H1 (cell line): ENCODE results near the gene LAMC3. TPM values are rescaled to one million over a fixed set of nuclear protein-coding genes. Genes with fewer than 3 reads are reported as not detected.
"Not testable (repeated sequence)": the region's sequence is repeated elsewhere in the genome, so short reads cannot be mapped to it uniquely, and the experiment has no call there.

Source experiments
- CTCF ChIA-PET: fragments of 300-600 bp; sonication (Branson Sonifier 250); formaldehyde crosslinking; loops from one replicate; lab custom pipeline; 2021; ENCODE audit not compliant: partially characterized antibody; lab: Charles Lee
- POLR2A ChIA-PET: fragments of 300-600 bp; sonication (Branson Sonifier 250); formaldehyde crosslinking; loops from one replicate; lab custom pipeline; 2021; ENCODE audit warnings: inconsistent platforms; ENCODE audit not compliant: partially characterized antibody; lab: Charles Lee
- DNase-seq, 2 experiments: peaks; one replicate each; pipeline versions ENCODE4 v3.0.0 to v3.0.0-alpha.2; 2010 to 2022; ENCODE audit warnings: low spot score in 2 of 2, low read depth in 1 of 2, mixed read lengths in 1 of 2
- FAIRE-seq: peaks from 2 replicates; lab custom pipeline; 2011; peaks lifted over from hg19 to GRCh38; lab: Jason Lieb, UNC
- H2AFZ ChIP-seq: 2 replicates; pipeline ENCODE4 v1.8.1; 2012; ENCODE audit warnings: low read length, inconsistent platforms
- H2AK5ac ChIP-seq: 2 replicates; pipeline ENCODE4 v1.6.1; 2013; ENCODE audit warnings: low read depth, low read length
- H2BK120ac ChIP-seq: replicated peaks from 2 replicates; pipeline ENCODE3; 2013; ENCODE audit warnings: low read depth, low read length, inconsistent platforms
- H2BK12ac ChIP-seq: 2 replicates; pipeline ENCODE4 v1.6.1; 2013; ENCODE audit warnings: low read depth, low read length
- H2BK15ac ChIP-seq: 2 replicates; pipeline ENCODE4 v1.6.1; 2013; ENCODE audit warnings: low read length
- H2BK20ac ChIP-seq: 2 replicates; pipeline ENCODE4 v1.6.1; 2013; ENCODE audit warnings: low read length
- H2BK5ac ChIP-seq: 2 replicates; pipeline ENCODE4 v1.6.1; 2013; ENCODE audit warnings: low read depth, low read length
- H3K14ac ChIP-seq: 2 replicates; pipeline ENCODE4 v1.6.1; 2013; ENCODE audit warnings: inconsistent platforms; ENCODE audit not compliant: insufficient read length
- H3K18ac ChIP-seq: 2 replicates; pipeline ENCODE4 v1.6.1; 2013; ENCODE audit warnings: low read length; ENCODE audit errors: extremely low read depth
- H3K23ac ChIP-seq: 2 replicates; pipeline ENCODE4 v1.6.1; 2013; ENCODE audit warnings: inconsistent platforms; ENCODE audit not compliant: insufficient read length
- H3K23me2 ChIP-seq: 2 replicates; pipeline ENCODE4 v1.6.1; 2013; ENCODE audit warnings: low read depth, low read length
- H3K27ac ChIP-seq: 2 replicates; pipeline ENCODE4 v1.6.1; 2011; ENCODE audit warnings: low read depth, low read length, inconsistent platforms
- H3K27me3 ChIP-seq, 4 experiments: replicated peaks in 1 of 4; 1 replicate in 1 of 4; 2 replicates in 3 of 4; pipeline versions ENCODE4 v1.6.1 to v1.8.1; 2011 to 2013; ENCODE audit warnings: low read length in 3 of 4, mild to moderate bottlenecking in 3 of 4, inconsistent platforms in 2 of 4, mixed read lengths in 2 of 4, moderate library complexity in 1 of 4; ENCODE audit not compliant: control insufficient read depth in 3 of 4, insufficient read depth in 3 of 4; ENCODE audit errors: extremely low read depth in 1 of 4
- H3K36me3 ChIP-seq, 4 experiments: 2 replicates each; pipeline versions ENCODE4 v1.6.1 to v1.8.1; 2011 to 2013; ENCODE audit warnings: mild to moderate bottlenecking in 4 of 4, low read length in 3 of 4, moderate library complexity in 2 of 4, control low read depth in 1 of 4, inconsistent platforms in 1 of 4; ENCODE audit not compliant: insufficient read depth in 4 of 4, control insufficient read depth in 2 of 4
- H3K4ac ChIP-seq: replicated peaks from 2 replicates; pipeline ENCODE3; 2013; ENCODE audit warnings: low read length, low read depth, mixed read lengths, inconsistent platforms; ENCODE audit not compliant: insufficient read length
- H3K4me1 ChIP-seq, 4 experiments: replicated peaks in 1 of 4; 1 replicate in 1 of 4; 2 replicates in 3 of 4; pipeline versions ENCODE4 v1.6.1 to v1.8.1; 2011 to 2013; ENCODE audit warnings: low read length in 3 of 4, inconsistent platforms in 2 of 4, mixed read lengths in 1 of 4; ENCODE audit not compliant: insufficient read depth in 4 of 4, control insufficient read depth in 3 of 4
- H3K4me2 ChIP-seq, 2 experiments: 2 replicates each; pipeline versions ENCODE4 v1.6.1 to v1.8.1; 2011 to 2013; ENCODE audit warnings: low read depth in 2 of 2, low read length in 2 of 2, control low read depth in 1 of 2, inconsistent platforms in 1 of 2, mild to moderate bottlenecking in 1 of 2; ENCODE audit not compliant: insufficient read depth in 1 of 2
- H3K4me3 ChIP-seq, 4 experiments: fragments of 200-600, 300-600 bp in 1 of 4; sonication (generic), shearing (Covaris generic), sonication (Bioruptor Twin) in 1 of 4; 2 replicates each; pipeline versions ENCODE4 v1.5.1 to v1.8.1; 2011 to 2016; ENCODE audit warnings: low read length in 4 of 4, low read depth in 3 of 4, control low read depth in 2 of 4, inconsistent platforms in 2 of 4, mild to moderate bottlenecking in 2 of 4, mixed read lengths in 1 of 4, moderate library complexity in 1 of 4; ENCODE audit not compliant: insufficient read depth in 2 of 4; ENCODE audit errors: extremely low read depth in 1 of 4
- H3K56ac ChIP-seq: replicated peaks from 2 replicates; pipeline ENCODE3; 2013; ENCODE audit warnings: low read depth, mild to moderate bottlenecking, mixed read lengths, low read length, inconsistent platforms; ENCODE audit not compliant: insufficient read length
- H3K79me1 ChIP-seq: 2 replicates; pipeline ENCODE4 v1.6.1; 2013; ENCODE audit warnings: low read depth, low read length, control low read depth
- H3K79me2 ChIP-seq, 2 experiments: 2 replicates each; pipeline versions ENCODE4 v1.6.1 to v1.8.1; 2012 to 2013; ENCODE audit warnings: low read length in 2 of 2, mild to moderate bottlenecking in 2 of 2, inconsistent platforms in 1 of 2; ENCODE audit not compliant: insufficient read depth in 2 of 2, control insufficient read depth in 1 of 2
- H3K9ac ChIP-seq, 4 experiments: replicated peaks in 1 of 4; 1 replicate in 1 of 4; 2 replicates in 3 of 4; pipeline versions ENCODE4 v1.6.1 to v1.8.1; 2011 to 2013; ENCODE audit warnings: low read depth in 3 of 4, low read length in 3 of 4, control low read depth in 2 of 4, mild to moderate bottlenecking in 2 of 4, moderate library complexity in 2 of 4, inconsistent platforms in 1 of 4; ENCODE audit errors: extremely low read depth in 1 of 4
- H3K9me3 ChIP-seq, 2 experiments: 2 replicates each; pipeline versions ENCODE4 v1.6.1 to v1.8.1; 2012 to 2013; ENCODE audit warnings: mild to moderate bottlenecking in 2 of 2, moderate library complexity in 2 of 2, control low read depth in 1 of 2, inconsistent platforms in 1 of 2, low read depth in 1 of 2, low read length in 1 of 2, mixed read lengths in 1 of 2; ENCODE audit not compliant: insufficient read depth in 2 of 2
- H4K20me1 ChIP-seq, 2 experiments: replicated peaks in 1 of 2; 2 replicates each; pipeline versions ENCODE3 to v1.8.1; 2011 to 2013; ENCODE audit warnings: inconsistent platforms in 2 of 2, low read length in 2 of 2, mild to moderate bottlenecking in 1 of 2; ENCODE audit not compliant: insufficient read depth in 2 of 2, control insufficient read depth in 1 of 2
- H4K5ac ChIP-seq: 2 replicates; pipeline ENCODE4 v1.6.1; 2013; ENCODE audit warnings: low read length, low read depth, mixed read lengths, inconsistent platforms; ENCODE audit not compliant: insufficient read length
- H4K8ac ChIP-seq: 2 replicates; pipeline ENCODE4 v1.8.0; 2013; ENCODE audit warnings: mild to moderate bottlenecking, moderate library complexity, low read length, inconsistent platforms; ENCODE audit not compliant: insufficient read depth; ENCODE audit errors: extremely low read depth
- H4K91ac ChIP-seq: replicated peaks from 2 replicates; pipeline ENCODE3; 2013; ENCODE audit warnings: low read length, mixed read lengths, inconsistent platforms; ENCODE audit not compliant: insufficient read length
- FOSL1 ChIP-seq: IDR thresholded peaks from 2 replicates; pipeline ENCODE4 v1.6.1; 2011; ENCODE audit warnings: mild to moderate bottlenecking, low read depth, low read length, moderate library complexity; ENCODE audit not compliant: insufficient read depth
- GABPA ChIP-seq: IDR thresholded peaks from 2 replicates; pipeline ENCODE4 v1.6.1; 2011; ENCODE audit warnings: mild to moderate bottlenecking, low read length, moderate library complexity, borderline replicate concordance; ENCODE audit not compliant: insufficient read depth
- POU5F1 ChIP-seq: IDR thresholded peaks from 2 replicates; pipeline ENCODE4 v1.6.1; 2011; ENCODE audit warnings: low read depth, mild to moderate bottlenecking, low read length, moderate library complexity
- WGBS, 2 experiments: shearing (Covaris generic) in 1 of 2; methylation state at CpG; one replicate each; pipeline versions ENCODE4 v1.1.6 to v1.1.7; 2013 to 2015; ENCODE audit warnings: low lambda C conversion rate in 2 of 2, mixed read lengths in 2 of 2, inconsistent platforms in 1 of 2, low coverage in 1 of 2, missing lambda C conversion rate in 1 of 2; ENCODE audit not compliant: insufficient replicate concordance in 2 of 2, insufficient coverage in 1 of 2, insufficient read length in 1 of 2; ENCODE audit errors: extremely low coverage in 1 of 2, missing lambda C conversion rate in 1 of 2; 5-methylcytosine and 5-hydroxymethylcytosine counted together
- polyA plus RNA-seq, 7 experiments: library from polyadenylated mRNA; depleted of rRNA in 3 of 7; stranded (reverse) in 5 of 7; unstranded in 2 of 7; fragments of >200 nt in 5 of 7; fragments of 200-250 nt in 2 of 7; gene quantifications; 1 replicate in 5 of 7; 2 replicates in 1 of 7; 4 replicates in 1 of 7; pipeline versions ENCODE4 v1.2.1 to v1.2.3, GENCODE V29; 2011 to 2013; ENCODE audit warnings: missing spikeins in 2 of 7, mixed read lengths in 2 of 7
- total RNA-seq: library from RNA; stranded (reverse); fragmentation: NEBNext Ultra II Directional; extraction: Animal tissue kit (Norgen Biotek cat#: 25700); gene quantifications from 2 replicates; pipeline ENCODE4 v1.2.1, GENCODE V29; 2021
- TF ChIP-seq, protein P1 (sequence below): IDR thresholded peaks from 2 replicates; pipeline ENCODE4 v1.6.1; 2012; ENCODE audit warnings: inconsistent platforms

Gene LAMC3
- total and polyA plus RNA-seq, 2 of the 8 experiments (the other 6 are each of a cell fraction or from before 2014, with no cell fraction given) = 9.3 to 12.3 TPM

DNA sequence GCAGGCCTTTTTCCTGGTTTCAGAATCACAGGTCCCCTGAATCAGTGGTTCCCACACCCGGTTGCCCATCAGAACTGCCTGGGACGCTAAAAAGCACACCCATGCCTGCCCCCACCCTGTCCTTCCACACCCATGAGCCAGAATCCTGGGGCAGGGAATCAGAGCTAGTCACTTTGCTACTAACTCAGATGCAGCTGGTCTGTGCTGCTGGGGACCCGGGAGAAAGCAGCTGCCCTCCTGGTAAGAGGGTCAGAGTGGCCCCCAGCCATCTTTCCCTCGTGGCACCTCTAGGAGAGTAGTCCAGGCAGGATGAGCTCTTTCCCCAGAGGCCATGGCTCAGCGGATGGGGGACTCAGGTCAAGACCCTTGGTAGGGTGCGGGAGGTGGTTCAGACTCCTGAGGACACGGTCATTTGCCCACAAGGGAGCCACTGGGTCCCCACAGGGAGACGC lies 105.1 kb downstream of the LAMC3 start (continued):
- TF ChIP-seq, protein P1, sequence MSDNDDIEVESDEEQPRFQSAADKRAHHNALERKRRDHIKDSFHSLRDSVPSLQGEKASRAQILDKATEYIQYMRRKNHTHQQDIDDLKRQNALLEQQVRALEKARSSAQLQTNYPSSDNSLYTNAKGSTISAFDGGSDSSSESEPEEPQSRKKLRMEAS = no peak
- no peak for TF ChIP-seq GABPA
- no peak for TF ChIP-seq FOSL1
- no peak for TF ChIP-seq POU5F1

DNA sequence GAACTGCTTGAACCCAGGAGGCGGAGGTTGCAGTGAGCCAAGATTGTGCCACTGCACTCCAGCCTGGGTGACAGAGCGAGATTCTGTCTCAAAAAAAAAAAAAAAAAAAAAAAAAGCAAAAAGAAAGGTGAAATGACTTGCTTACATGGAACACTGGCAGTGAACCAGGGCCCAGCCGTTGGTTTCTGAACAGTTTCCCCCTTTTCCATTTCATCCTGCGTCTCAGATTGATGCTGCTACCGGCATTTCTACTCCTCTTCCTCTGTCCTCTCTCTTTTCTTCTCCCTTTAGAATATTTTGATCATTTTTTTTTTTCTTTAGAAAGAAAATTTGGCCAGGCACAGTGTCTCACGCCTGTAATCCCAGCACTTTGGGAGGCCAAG lies 106.4 kb downstream of the LAMC3 start:
- H4K20me1 ChIP-seq, H3K23me2 ChIP-seq, H2BK12ac ChIP-seq, H3K23ac ChIP-seq, H4K8ac ChIP-seq, H2BK15ac ChIP-seq, H3K27ac ChIP-seq, H4K5ac ChIP-seq, H2AFZ ChIP-seq, DNase-seq, H2BK120ac ChIP-seq, H3K4me2 ChIP-seq, H4K91ac ChIP-seq, H2BK5ac ChIP-seq, H3K27me3 ChIP-seq, H3K4me3 ChIP-seq, H2AK5ac ChIP-seq, H3K18ac ChIP-seq, H2BK20ac ChIP-seq, H3K9ac ChIP-seq, H3K79me1 ChIP-seq, FAIRE-seq, H3K4ac ChIP-seq, H3K9me3 ChIP-seq, H3K79me2 ChIP-seq, H3K56ac ChIP-seq, CTCF ChIA-PET, H3K14ac ChIP-seq: not testable (repeated sequence)
- POLR2A ChIA-PET = interaction anchor here (29.0 to 32.4 kb wide), 2 partner anchors 3 to 12 kb away, joined by 751 read pairs; partner anchors contain the start of genes AIF1L and NUP214
- 98% methylated on average over 3 of the region's 6 CpGs; no CpG with 5 or more reads in 1 of the 2 experiments for WGBS, 2 experiments
- peaks cover 0 to 16% (median 11%) of the 10 kb centered on the region in 4 experiments; a peak in 6 of 7 replicates for H3K4me1 ChIP-seq
- peaks cover 13 to 46% (median 33%) of the 10 kb centered on the region in 4 experiments; a peak in 7 of 8 replicates for H3K36me3 ChIP-seq
